H1 (cell line): ENCODE results near the gene IQUB.

Experiments used
- BRCA1 ChIP-seq: IDR thresholded peaks from 2 replicates; pipeline ENCODE4 v1.6.1; 2012; ENCODE audit warnings: low read depth, low read length, improper control_type of control experiment
- JUN ChIP-seq: IDR thresholded peaks from 2 replicates; pipeline ENCODE4 v1.6.1; 2011; ENCODE audit warnings: low read depth, mild to moderate bottlenecking, improper control_type of control experiment, low read length
- POLR2A ChIP-seq, 2 experiments: IDR thresholded peaks; 1 replicate in 1 of 2; 2 replicates in 1 of 2; pipeline ENCODE4 v1.6.1; 2011; ENCODE audit warnings: low read depth in 2 of 2, low read length in 2 of 2, mild to moderate bottlenecking in 2 of 2; ENCODE audit errors: control extremely low read depth in 1 of 2
- POLR2AphosphoS5 ChIP-seq: IDR thresholded peaks from 2 replicates; pipeline ENCODE4 v1.6.1; 2011; ENCODE audit warnings: low read depth, low read length
- TEAD4 ChIP-seq: IDR thresholded peaks from 2 replicates; pipeline ENCODE4 v1.6.1; 2012; ENCODE audit warnings: low read depth, low read length, inconsistent platforms, mixed read lengths
- TF ChIP-seq, protein P1 (sequence below), 3 experiments: IDR thresholded peaks; 1 replicate in 2 of 3; 2 replicates in 1 of 3; pipeline versions ENCODE4 v1.5.1 to v1.6.1; 2011; ENCODE audit warnings: low read length in 3 of 3, mild to moderate bottlenecking in 3 of 3, inconsistent platforms in 2 of 3, low read depth in 1 of 3, moderate library complexity in 1 of 3; ENCODE audit not compliant: insufficient read depth in 1 of 3; ENCODE audit errors: control extremely low read depth in 1 of 3

DNA sequence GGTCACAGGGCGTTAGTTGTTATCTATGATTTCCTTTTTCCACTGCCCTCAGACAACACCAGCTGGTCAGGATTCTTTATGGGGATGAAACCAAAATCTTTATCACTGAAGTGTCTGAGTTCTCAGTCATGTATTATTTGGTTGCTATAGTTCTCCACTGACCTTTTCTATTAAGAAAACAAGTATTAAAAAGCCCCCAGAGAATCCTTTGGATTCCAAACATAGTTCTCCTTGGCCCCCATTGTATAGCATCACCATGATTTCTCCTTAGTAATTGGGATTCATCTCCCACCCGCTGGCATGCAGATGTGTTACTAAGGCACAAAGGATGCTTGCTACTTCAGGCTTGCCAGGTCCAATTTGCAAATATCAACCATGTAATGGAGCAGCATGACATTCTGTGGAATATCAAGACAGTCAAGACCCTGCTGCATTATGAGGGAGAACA lies 94.3 kb downstream of the IQUB start:
- TF ChIP-seq POLR2A (IDR thresholded peaks at IDR 0.05; ENCODE audit: control extremely low read depth in 1 of 2, low read depth in 2 of 2, low read length in 2 of 2) (no peak), POLR2AphosphoS5 (no peak; the same call in 1 of the 2 replicates), BRCA1 (no peak), TEAD4 (peak; percentile 97), JUN (0 out of 2 replicates have a peak, but pooled peaks have one; percentile 2)
- TF ChIP-seq, protein P1, sequence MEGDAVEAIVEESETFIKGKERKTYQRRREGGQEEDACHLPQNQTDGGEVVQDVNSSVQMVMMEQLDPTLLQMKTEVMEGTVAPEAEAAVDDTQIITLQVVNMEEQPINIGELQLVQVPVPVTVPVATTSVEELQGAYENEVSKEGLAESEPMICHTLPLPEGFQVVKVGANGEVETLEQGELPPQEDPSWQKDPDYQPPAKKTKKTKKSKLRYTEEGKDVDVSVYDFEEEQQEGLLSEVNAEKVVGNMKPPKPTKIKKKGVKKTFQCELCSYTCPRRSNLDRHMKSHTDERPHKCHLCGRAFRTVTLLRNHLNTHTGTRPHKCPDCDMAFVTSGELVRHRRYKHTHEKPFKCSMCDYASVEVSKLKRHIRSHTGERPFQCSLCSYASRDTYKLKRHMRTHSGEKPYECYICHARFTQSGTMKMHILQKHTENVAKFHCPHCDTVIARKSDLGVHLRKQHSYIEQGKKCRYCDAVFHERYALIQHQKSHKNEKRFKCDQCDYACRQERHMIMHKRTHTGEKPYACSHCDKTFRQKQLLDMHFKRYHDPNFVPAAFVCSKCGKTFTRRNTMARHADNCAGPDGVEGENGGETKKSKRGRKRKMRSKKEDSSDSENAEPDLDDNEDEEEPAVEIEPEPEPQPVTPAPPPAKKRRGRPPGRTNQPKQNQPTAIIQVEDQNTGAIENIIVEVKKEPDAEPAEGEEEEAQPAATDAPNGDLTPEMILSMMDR (IDR thresholded peaks at IDR 0.05; ENCODE audit: control extremely low read depth in 1 of 3, insufficient read depth in 1 of 3, low read depth in 1 of 3, low read length in 3 of 3) = no peak
